ENCODE data around the gene TRHDE.

Gene TRHDE

GRCh38 chr12:72717036-72717435 is 444.9 kb downstream of the TRHDE start:
- H3K9me3 ChIP-seq (ENCODE audit: control insufficient read depth, insufficient read depth, low read length) = peaks cover 24% of the 10 kb centered on the region
- no peaks in the 10 kb centered on the region; the same call in 1 of the 2 replicates for H3K4me1 ChIP-seq (ENCODE audit: control insufficient read depth, insufficient read depth, low read length)
- no peaks in the 10 kb centered on the region for H3K27me3 ChIP-seq (ENCODE audit: control insufficient read depth, insufficient read depth, low read length)
- H3K4me3 ChIP-seq (ENCODE audit: low read depth, low read length) = no peak overlapping the region
- no peak overlapping the region for H3K9ac ChIP-seq (ENCODE audit: low read depth, low read length)
- H3K27ac ChIP-seq (ENCODE audit: low read depth, low read length) = no peak overlapping the region
- no peaks in the 10 kb centered on the region for H3K36me3 ChIP-seq (ENCODE audit: control insufficient read depth, insufficient read depth, low read length)
